Measurements from ENCODE around the gene RRM2.

Gene RRM2

DNA sequence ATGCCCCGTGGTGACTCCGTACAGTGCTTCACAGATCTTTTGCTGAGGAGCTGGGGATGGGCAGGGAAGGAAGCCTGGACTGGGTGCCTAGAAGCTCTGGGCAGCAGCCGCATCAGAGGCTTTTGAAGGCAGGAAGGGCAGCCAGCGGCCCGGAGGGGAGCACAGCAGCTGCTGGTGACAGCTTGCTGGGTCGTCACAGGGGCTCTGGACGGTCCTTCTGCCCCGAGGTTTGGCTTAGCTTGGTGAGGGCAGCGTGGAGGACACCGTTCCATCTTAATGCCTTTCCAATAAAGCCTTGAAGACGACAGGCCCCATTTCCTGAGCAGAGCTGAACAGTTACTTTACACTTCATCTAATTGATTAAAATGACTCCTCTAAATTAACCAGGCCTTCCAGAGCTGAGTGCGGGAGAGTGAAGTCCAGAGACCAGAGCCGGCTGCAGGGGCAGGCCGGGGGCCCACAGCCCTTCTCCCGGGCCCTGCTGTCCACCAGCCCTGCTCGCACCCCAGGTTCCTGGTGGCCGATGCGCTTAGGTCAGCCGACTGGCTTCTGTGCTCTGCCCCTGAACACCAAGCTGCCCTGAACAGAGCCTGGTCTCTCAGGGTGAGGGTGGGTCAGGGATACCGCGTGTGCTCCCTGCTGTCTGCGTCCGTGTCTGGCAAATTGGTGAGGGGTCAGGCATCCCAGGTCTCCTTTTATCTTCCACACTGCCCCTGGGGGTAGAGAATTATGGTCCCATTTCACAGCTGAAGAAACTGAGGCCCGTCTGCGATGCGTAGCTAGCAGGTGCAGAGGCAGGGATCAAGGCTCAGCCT is 43.5 kb downstream of the RRM2 start:
- Histone ChIP-seq H3K9ac (ENCODE audit: low read length) (no peak overlapping the region), H2AFZ (ENCODE audit: low read length) (no peak overlapping the region), H3K9me2 (replicated peaks; ENCODE audit: insufficient read depth, low read length) (no peaks in the 10 kb centered on the region), H3K27ac (ENCODE audit: low read length) (no peak overlapping the region), H3K27me3 (replicated peaks; ENCODE audit: insufficient read depth, low read length) (no peaks in the 10 kb centered on the region), H3K36me3 (replicated peaks; ENCODE audit: insufficient read depth, low read length) (no peaks in the 10 kb centered on the region), H3K4me3 (ENCODE audit: low read length) (no peak overlapping the region), H4K20me1 (ENCODE audit: insufficient read depth, low read length) (no peaks in the 10 kb centered on the region), H3K9me3 (replicated peaks; ENCODE audit: insufficient read depth, low read length) (no peaks in the 10 kb centered on the region), H3K79me2 (ENCODE audit: low read length) (no peaks in the 10 kb centered on the region), H3K4me1 (ENCODE audit: low read length) (no peaks in the 10 kb centered on the region), H3K4me2 (ENCODE audit: low read depth, low read length) (no peak overlapping the region), H3F3A (ENCODE audit: insufficient read depth, low read length) (no peaks in the 10 kb centered on the region)
- no peak for DNase-seq
- TF ChIP-seq EZH2phosphoT487 (IDR thresholded peaks at IDR 0.05; ENCODE audit: low read length) (no peak), EZH2 (optimal IDR thresholded peaks at IDR 0.05; ENCODE audit: low read depth, low read length) (no peak), CTCF (IDR thresholded peaks at IDR 0.05; ENCODE audit: low read length) (no peak)

- Histone ChIP-seq H3K4me3 (ENCODE audit: low read length) (no peak overlapping the region), H3K4me2 (ENCODE audit: low read depth, low read length) (no peak overlapping the region), H4K20me1 (ENCODE audit: insufficient read depth, low read length) (no peaks in the 10 kb centered on the region), H3K4me1 (ENCODE audit: low read length) (no peaks in the 10 kb centered on the region), H3F3A (ENCODE audit: insufficient read depth, low read length) (no peaks in the 10 kb centered on the region), H3K9me3 (replicated peaks; ENCODE audit: insufficient read depth, low read length) (no peaks in the 10 kb centered on the region), H3K27ac (ENCODE audit: low read length) (no peak overlapping the region), H2AFZ (ENCODE audit: low read length) (no peak overlapping the region), H3K9ac (ENCODE audit: low read length) (no peak overlapping the region), H3K36me3 (replicated peaks; ENCODE audit: insufficient read depth, low read length) (no peaks in the 10 kb centered on the region), H3K79me2 (ENCODE audit: low read length) (no peaks in the 10 kb centered on the region), H3K9me2 (replicated peaks; ENCODE audit: insufficient read depth, low read length) (no peaks in the 10 kb centered on the region), H3K27me3 (replicated peaks; ENCODE audit: insufficient read depth, low read length) (no peaks in the 10 kb centered on the region)
- TF ChIP-seq EZH2 (optimal IDR thresholded peaks at IDR 0.05; ENCODE audit: low read depth, low read length): no peak
- no peak for TF ChIP-seq EZH2phosphoT487 (IDR thresholded peaks at IDR 0.05; ENCODE audit: low read length)
- TF ChIP-seq CTCF (IDR thresholded peaks at IDR 0.05; ENCODE audit: low read length): no peak
- no peak for DNase-seq
These were observed 44.2 kb downstream of the RRM2 start for GRCh38 chr2:10166676-10167292.

DNA sequence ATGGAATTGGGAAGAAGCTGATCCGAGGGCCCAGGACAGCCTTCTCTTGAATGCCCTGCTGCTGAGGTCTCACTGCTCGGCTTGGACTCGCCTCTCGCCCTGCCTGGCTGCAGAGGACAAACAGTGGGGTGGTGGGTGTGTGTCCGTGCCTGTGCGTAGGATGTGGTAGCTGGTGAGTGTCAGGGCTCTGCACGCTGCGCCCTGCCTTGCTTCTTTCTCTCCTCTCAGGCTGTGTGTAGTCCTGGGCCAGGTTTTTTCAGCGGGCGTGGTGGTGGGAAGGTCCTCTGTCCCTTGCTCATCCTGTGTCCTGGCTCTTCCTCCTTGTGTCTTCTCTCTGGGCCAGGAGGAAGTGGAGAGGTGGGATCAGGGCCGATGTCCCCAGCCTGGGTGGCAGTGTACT is 44.8 kb downstream of the RRM2 start:
- DNase-seq: no peak
- Histone ChIP-seq H3K4me3 (ENCODE audit: low read length) (no peak overlapping the region), H3K79me2 (ENCODE audit: low read length) (no peaks in the 10 kb centered on the region), H3K9ac (ENCODE audit: low read length) (no peak overlapping the region), H4K20me1 (ENCODE audit: insufficient read depth, low read length) (no peaks in the 10 kb centered on the region), H3K4me1 (ENCODE audit: low read length) (no peaks in the 10 kb centered on the region), H3K9me3 (replicated peaks; ENCODE audit: insufficient read depth, low read length) (no peaks in the 10 kb centered on the region), H3K36me3 (replicated peaks; ENCODE audit: insufficient read depth, low read length) (no peaks in the 10 kb centered on the region), H3K9me2 (replicated peaks; ENCODE audit: insufficient read depth, low read length) (no peaks in the 10 kb centered on the region), H3F3A (ENCODE audit: insufficient read depth, low read length) (no peaks in the 10 kb centered on the region), H3K27ac (ENCODE audit: low read length) (no peak overlapping the region), H3K27me3 (replicated peaks; ENCODE audit: insufficient read depth, low read length) (no peaks in the 10 kb centered on the region), H2AFZ (ENCODE audit: low read length) (no peak overlapping the region), H3K4me2 (ENCODE audit: low read depth, low read length) (no peak overlapping the region)
- TF ChIP-seq EZH2phosphoT487 (IDR thresholded peaks at IDR 0.05; ENCODE audit: low read length): no peak
- TF ChIP-seq EZH2 (optimal IDR thresholded peaks at IDR 0.05; ENCODE audit: low read depth, low read length): no peak

GRCh38 chr2:10168221-10168620 is 45.7 kb downstream of the RRM2 start:
- Histone ChIP-seq H3K36me3 (replicated peaks; ENCODE audit: insufficient read depth, low read length) (no peaks in the 10 kb centered on the region), H3K9me3 (replicated peaks; ENCODE audit: insufficient read depth, low read length) (no peaks in the 10 kb centered on the region), H3K27me3 (replicated peaks; ENCODE audit: insufficient read depth, low read length) (no peaks in the 10 kb centered on the region), H3K27ac (ENCODE audit: low read length) (no peak overlapping the region), H3K9me2 (replicated peaks; ENCODE audit: insufficient read depth, low read length) (no peaks in the 10 kb centered on the region), H3K4me3 (ENCODE audit: low read length) (no peak overlapping the region), H3K4me2 (ENCODE audit: low read depth, low read length) (no peak overlapping the region), H4K20me1 (ENCODE audit: insufficient read depth, low read length) (no peaks in the 10 kb centered on the region), H3K9ac (ENCODE audit: low read length) (no peak overlapping the region), H2AFZ (ENCODE audit: low read length) (no peak overlapping the region), H3F3A (ENCODE audit: insufficient read depth, low read length) (no peaks in the 10 kb centered on the region), H3K4me1 (ENCODE audit: low read length) (no peaks in the 10 kb centered on the region), H3K79me2 (ENCODE audit: low read length) (no peaks in the 10 kb centered on the region)
- no peak for DNase-seq
- TF ChIP-seq EZH2 (optimal IDR thresholded peaks at IDR 0.05; ENCODE audit: low read depth, low read length): no peak
- TF ChIP-seq EZH2phosphoT487 (IDR thresholded peaks at IDR 0.05; ENCODE audit: low read length): no peak
- TF ChIP-seq CTCF (IDR thresholded peaks at IDR 0.05; ENCODE audit: low read length): no peak

Data from MM.1S (cell line).